Middle frontal gyrus (tissue), 1 donor: ENCODE results near the gene GET4.
"Not testable (repeated sequence)": the region's sequence is repeated elsewhere in the genome, so short reads cannot be mapped to it uniquely, and the experiment has no call there.

Source experiments
- DNase-seq: peaks from one replicate; pipeline ENCODE4 v3.0.0-alpha.2; 2015; ENCODE audit warnings: low spot score; ENCODE audit errors: extremely low spot score

The GET4 gene

DNA sequence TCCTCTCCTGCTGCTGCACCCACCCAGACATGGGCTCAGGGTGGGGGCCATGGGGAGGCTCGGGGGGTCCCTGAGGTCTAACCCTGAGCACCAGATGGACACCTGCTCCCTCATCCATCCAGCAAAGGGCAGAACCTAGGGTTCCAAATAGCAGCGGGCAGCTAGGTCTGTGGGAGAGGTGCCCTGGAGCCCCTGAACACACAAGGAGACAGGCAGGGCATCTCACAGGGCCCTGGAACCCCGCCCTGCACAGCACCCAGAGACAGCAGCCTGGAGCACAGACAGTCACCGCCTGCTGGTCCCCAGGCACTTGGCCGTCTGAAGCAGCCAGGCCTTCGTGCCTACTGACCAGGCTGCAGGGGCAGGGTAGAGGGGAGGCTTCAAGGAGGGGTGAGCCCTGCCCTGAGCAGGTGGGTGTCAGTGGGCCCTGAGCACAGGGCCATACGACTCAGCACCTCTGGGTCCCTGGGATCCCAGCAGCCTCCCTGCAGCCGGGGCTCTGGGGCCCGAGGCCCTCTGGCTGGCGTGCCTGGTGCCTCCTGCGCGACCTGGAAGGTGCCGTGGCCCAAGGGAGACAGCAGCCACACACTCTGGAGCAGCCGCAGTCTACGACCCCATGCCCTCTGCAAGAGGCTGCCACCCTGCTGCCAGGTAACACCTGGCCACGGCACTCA, 38.3 kb downstream of the GET4 start:
- DNase-seq = no peak

DNA sequence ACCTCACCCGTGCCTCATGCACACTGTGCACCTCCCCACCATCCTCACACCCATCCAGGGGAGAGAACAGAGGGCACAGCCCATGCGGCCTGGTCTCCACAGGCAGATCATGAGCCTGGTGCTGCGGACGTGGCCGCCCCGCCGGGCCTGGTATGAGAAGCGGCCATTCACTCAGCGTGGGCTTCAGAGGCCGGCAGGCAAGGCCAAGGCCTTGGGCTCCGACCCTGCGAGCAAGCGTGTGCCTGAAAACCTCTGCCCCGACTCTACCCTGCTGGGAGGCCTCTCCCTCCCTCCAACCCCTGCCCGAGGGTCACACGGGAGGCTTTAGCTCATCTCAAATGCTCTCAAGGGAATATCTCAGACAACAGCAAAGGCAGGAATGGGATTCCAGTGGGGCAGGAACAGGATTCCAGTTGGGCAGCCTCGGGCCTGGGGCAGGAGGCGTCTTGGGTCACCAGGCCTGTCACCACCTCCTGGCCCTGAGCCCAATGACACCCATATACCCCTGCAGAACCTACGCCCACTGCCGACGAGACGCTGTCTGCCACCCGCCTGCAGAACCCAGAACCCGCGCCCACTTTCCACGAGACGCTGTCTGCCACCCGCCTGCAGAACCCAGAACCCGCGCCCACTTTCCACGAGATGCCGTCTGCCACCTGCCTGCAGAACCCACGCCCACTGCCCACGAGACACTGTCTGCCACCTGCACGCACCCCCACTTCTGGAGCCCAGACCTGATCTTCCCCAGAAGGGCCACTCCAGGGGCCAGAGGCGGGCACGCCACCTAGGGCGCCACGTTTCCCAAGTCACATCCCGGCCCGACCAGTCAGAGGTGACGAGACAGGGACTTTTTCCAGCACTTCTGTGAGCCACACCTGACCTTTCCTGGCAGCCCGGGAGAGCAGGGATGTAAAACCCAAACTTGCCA, 39.2 kb downstream of the GET4 start:
- DNase-seq = no peak

DNA sequence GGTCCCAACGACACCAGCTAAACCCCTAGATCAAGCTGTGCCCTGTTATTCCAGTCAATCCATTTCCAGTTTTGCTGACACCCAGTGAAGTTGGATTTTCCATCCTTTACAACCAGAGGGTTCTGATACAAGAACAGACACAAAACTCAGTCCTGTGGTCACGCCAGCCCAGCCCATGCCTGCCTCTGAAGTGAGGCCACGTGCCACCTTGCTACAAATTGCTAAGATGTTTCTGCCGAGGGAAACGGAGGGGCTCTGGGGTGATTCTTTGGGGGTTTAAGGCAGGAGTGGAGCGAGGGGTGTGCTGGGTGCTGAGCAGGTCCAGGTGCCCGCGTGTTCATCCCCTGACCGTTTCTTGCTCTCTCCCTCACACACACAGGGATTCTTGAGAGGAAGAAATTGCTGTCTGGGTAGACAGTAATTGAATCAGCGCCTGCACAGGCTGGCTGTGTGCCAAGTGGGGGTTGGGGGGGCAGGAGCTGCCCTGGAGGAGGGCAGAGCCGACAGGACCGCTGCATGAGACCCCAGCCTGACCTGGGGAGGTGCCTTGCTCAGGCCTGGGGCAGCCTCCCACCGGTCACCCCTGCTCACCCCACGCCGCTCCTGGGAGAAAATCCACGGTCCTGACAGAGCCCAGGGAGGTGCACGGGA, 40.1 kb downstream of the GET4 start:
- DNase-seq = no peak

DNA sequence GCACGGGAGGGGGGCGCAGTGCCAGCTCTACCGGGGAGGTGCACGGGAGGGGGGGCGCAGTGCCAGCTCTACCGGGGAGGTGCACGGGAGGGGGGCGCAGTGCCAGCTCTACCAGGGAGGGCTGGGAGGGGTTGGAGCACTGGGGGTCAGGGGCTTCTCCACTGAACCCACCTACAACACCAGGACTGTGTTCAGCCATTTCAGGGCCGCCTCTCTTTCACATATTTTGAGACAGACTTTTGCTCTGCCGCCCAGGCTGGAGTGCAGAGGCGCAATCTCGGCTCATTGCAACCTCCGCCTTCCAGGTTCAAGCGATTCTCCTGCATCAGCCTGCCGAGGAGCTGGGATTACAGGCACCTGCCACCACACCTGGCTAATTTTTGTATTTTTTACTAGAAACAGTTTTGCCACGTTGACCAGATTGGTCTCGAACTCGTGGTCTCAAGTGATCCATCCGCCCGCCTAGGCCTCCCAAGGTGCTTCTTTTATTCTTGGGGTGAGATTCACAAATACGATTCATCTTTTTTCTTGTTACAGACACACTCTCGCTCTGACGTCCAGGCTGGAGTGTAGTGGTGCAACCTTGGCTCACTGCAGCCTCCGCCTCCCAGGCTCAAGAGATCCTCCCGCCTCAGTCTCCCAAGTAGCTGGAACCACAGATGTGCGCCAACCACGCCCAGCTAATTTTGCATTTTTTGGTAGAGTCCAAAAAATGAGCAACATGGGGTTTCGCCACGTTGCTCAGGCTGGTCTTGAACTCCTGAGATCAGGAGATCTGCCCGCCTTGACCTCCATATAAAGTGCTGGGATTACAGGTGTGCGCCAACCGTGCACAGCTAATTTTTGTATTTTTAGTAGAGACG, 41.1 kb downstream of the GET4 start:
- no peak for DNase-seq

DNA sequence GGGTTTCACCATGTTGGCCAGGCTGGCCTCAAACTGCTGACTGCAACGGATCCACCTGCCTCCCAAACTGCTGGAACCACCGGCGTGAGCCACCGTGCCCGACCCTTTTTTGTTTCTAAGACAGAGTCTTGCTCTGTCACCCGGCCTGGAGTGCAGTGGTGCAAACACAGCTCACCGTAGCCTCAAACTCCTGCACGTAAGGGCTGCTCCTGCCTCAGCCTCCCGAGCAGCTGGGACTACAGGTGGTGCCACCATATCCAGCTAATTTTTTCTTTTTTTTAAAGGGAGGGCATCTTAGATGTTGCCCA, 41.7 kb downstream of the GET4 start:
- no peak for DNase-seq

DNA sequence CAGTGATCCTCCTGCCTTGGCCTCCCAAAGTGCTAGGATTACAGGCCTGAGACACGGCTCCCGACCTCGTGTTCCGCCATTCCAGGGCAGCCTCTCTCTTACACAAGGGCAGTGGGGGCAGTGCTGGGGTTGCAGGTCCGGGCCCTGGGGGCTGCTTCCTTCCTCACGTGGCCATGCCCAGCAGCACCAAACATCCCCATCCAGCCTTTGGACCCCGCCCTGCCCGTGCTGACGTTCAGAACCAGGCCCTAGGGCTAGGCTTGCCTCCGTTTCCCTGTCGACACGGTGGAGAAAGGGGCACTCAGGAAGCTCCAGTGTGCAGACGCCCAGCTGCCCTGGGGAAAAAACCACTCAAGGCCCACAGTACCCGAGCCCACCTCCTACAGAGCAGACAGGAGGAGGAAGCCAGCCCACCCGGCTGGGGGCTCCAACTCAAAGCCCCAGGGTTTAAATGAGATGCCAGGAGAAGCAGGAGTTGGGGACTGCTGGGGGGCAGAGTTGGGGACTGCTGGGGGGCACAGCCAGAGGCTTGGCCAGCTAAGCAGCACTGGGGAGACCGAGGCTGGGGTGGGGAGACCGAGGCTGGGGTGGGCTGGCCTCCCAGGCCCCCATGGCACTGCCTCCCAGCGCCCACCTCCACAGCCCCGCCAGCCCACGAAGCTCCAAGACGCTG, 42.2 kb downstream of the GET4 start:
- no peak for DNase-seq

DNA sequence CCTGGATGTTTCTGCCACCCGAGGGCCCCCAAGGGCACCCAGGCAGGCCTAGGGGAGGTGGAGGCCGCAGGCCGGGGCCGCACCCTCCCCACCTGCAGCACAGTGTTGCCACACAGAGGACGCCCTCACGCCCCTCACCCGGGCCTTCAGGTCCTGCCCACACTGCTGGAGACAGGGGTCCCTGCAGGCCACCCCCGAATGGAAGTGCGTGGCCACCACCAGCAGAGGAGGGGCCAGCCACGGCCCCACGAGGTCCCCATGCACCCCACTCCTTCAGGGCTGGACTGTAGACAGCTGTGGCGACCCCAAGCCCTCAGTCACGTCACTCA, 42.7 kb downstream of the GET4 start:
- no peak for DNase-seq

DNA sequence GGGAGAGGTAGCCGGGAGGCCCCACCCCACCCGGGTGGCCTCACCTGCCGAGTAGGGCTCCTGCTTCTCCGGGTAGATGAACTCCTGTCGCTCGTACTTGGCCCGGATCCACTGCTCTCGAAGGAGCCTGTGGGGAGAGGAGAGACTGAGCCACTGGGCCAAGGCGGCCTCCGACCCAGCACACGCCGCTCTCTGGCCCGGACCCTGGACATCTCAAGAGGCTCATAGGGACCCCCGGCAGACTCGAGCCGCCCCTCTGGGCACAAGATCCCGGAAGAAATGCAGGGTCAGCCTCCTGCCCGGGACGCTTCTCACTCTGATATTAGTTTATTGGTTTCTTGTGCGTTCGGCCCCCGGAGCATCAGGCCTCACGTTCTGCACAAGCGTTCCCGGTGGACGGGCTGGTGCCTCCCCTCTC, 43.6 kb downstream of the GET4 start:
- no peak for DNase-seq

DNA sequence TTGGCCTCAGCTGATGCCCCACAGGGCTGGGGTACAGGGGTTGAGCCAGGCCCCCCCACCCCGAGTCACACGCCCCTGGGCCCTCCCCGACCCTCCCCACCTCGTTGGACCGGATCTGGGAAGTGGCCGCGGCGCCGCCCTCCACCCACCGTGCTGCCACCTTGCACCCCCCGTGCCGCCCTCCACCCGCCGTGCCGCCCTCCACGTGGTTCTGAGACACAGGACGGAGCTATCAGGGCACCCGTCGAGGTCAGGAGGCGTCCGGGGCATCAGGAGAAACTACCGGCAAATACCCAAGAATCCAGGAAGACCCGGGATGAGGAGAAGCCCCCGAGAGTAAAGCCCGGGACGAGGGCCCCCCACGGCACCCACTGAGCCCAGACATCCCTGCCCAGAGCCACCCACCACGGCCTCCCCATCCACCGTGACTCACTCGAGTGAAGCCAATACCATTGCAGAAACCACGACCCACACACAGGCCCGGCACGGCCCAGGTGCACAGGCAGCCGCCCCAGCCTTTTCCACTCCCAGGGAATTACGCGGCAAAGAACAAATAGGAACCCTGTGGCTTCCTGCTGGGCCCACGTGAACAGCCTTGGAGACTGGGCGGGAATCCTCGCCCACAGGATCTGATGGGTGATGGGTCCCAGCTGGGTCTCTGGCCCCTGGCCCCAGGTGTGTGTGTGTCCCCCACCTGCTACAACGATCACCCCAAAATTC, 44.2 kb downstream of the GET4 start:
- DNase-seq = no peak

DNA sequence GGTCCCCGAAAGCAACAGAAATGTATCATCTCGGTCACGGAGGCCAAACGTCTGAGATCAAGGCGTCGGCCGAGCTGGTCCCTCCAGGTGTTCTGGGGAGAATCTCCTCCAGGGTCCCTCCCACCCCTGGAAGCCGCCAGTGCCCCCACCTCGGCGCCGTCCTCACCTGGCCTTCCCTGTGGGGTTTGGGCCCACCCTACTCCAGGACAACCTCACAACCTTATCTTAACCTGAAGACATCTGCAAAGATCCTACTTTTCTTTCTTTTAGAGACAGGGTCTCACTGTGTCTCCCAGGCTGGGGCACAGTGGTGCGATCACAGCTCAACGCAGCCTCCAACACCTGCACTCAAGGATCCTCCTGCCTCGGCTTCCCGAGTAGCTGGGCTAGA, 44.7 kb downstream of the GET4 start:
- no peak for DNase-seq

DNA sequence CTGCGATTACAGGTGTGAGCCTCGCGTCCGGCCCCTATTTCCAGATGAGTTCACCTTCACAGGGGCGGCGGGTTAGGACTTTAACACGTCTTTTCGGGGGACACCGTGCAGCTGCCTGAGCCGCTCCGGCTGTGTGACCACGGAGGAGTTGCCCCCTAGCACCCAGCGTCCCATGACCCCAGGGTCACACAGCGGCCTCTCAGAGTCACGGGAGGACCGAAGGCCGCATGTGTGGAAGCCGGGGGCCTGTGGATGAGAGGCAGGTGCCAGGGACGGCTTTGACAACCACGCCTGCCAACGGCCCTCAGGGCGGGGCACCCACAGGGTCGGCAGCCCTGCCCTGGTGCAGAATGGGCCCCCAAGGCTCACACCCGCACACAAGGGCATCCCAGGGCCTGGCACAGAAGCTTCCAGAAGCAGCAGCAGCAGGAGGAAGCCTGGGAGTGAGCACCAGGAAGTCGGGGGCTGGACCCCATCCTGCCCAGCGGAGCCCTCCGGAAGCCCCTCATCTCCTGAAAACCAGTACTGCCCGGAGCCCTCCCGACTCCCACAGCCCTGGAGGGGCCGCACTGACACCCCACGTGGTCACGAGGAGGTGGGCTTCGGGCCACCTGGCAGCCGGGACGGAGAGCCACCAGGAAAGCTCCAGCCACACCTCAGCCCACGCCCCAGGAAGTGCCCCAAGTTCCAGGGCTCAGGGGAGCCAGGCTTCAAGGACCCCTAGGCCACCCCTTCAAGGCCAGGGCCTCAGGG, 45.4 kb downstream of the GET4 start:
- no peak for DNase-seq

DNA sequence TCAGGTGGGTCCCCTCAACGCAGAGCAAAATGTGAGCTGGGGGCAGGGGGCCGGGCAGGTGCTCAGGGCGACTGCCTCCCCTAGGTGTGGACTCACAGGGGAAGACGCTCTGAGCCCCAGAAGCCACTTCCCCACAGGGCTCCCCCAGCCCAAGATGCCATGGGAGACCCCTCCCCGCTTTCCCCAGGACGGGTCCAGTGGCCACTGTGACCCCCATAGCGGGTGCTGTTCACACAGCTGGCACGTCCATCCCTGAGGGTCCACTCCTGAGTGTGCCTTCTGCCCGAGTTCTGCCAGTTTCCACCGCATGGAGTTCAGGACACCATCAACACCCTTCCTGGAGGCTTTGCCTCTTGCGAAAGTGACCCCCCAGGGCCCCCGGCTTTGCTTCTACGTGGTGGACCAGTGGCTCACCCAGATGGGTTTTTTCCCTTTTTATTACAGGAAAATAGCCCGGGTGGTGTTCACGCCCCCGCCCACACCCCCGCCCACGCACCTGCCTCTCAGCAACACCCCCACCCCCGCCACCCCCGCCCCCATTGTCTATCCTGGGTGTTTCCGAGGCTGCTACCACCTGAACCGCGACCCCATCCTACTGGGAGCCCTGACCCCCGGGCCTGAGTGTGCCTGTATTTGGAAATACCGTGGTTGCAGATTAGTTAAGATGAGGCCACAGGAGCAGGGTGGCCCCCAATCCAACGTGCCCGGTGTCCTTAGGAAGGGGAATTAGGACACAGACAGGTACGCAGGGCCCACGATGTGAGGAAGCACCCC, 46.2 kb downstream of the GET4 start:
- DNase-seq = no peak

DNA sequence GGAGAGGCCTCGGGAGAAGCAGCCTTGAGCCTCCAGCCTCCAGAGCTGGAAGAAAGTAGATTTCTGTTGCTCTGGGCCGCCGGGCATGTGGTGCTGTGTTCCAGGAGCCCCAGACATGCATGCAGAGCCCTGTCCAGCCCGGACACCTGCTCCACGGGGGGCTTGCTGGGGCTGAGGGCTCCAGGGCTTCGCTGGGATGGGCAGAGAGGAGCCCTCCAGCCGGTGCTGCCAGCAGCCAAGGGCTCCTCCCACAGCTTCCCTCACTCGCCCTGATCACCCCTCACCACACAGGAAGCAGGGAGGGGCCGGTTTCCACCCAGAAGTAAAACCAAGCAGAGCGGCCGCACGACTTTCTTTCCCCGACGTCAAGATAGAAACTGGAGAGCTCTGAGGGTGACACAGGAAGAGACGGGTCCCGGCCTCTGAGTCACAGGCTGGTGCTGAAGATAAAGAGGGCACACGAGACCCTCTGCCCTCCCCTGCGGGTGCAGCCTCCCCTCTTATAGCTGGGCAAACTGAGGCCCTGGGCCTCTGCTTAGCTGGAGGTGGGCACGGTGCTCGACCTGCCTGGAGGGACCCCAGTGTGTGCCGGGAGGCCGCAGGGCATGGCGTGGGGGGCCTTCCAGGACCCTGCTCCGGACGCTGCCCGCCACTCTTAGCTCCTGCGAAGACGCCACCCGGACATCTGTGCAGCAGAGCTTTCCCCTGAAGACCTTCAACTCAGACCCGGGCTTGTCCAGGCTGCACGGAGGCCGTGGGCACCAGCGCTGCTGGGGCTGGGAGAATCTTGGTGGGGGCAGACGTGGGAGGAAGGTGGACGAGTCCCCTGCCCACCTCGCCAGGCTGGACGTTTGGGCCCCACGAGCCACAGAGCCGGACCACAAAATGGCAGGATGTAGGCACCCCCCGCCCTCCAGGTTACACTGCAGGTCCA, 47.0 kb downstream of the GET4 start:
- no peak for DNase-seq

DNA sequence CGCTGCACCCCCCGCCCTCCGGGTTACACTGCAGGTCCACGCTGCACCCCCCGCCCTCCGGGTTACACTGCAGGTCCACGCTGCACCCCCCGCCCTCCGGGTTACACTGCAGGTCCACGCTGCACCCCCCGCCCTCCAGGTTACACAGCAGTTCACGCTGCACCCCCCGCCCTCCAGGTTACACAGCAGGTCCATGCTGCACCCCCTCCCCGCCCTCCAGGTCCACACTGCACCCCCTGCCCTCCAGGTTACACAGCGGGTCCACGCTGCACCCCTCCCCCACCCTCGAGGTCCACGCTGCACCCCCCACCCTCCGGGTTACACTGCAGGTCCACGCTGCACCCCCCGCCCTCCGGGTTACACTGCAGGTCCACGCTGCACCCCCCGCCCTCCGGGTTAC, 47.7 kb downstream of the GET4 start:
- not testable (repeated sequence) for DNase-seq

DNA sequence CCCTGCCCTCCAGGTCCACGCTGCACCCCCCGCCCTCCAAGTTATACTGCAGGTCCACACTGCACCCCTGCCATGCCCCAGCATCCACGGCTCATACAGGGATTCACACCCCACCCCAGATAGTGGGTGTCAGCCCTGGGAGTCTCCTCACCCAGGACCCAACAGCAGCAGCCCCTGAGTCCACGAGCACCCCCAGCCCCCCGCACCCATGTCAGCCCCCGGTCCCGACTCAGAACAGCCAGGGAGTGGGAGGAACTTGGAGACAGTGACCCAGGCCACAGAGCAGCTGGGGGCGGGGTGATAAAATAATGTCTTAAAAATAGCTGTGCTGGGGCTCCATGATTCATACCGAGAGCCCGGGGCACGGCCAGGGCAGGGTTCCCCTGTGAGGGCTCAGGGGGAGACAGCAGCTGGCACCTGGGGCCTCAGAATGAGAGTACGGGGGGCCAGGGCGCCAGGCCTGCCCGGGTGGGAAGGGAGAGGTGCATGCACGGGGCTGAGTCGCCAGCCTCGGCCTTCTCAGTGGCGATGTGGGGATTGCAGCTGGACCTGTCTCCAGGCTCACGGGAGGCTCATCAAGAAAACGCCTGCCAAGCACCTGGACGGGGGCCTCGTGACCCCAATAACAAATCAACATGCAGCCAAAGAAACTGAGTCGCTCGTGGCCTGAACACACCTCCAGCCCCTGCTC, 48.3 kb downstream of the GET4 start:
- DNase-seq = no peak

DNA sequence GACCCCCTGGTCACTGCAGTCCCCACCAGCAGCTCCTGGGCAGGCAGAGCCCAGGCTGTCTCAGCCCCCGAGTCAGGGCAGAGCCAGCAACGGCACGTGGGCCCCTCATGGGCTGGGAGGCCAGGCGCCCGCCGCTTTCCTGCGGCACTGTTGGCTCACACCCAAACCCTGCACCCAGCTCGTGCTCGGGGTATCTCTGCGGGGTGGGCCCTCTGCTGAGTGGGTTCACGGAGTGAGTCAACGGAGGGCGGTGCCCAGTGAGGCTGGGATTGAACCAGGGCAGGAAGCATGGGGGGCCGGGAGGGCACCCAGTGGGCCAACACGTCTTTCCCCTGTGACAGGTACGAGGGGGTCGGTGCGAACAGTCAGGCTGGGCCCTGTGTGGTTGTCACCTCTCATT, 49.2 kb downstream of the GET4 start:
- DNase-seq = no peak
